Left renal pelvis (tissue), 4 donors: ENCODE results near the gene TIMM13. TPM values are rescaled to one million over a fixed set of nuclear protein-coding genes. Genes with fewer than 3 reads are reported as not detected.
"Not testable (repeated sequence)": the region's sequence is repeated elsewhere in the genome, so short reads cannot be mapped to it uniquely, and the experiment has no call there.

Source experiments
- DNase-seq, 4 donors: peaks; one replicate each; pipeline ENCODE4 v3.0.0-alpha.2; 2013; ENCODE audit warnings: low read depth in 4 of 4, low spot score in 3 of 4
- polyA plus RNA-seq, 4 donors: library from polyadenylated mRNA; unstranded; fragments of 120-200 nt; gene quantifications; one replicate each; pipeline ENCODE4 v1.2.1, GENCODE V29; 2013; ENCODE audit not compliant: insufficient read length in 4 of 4

The TIMM13 gene
- polyA plus RNA-seq, 4 donors = 58.0 to 108 (median 62.2) TPM

GRCh38 chr19:2416321-2417097 is 10.9 kb downstream of the TIMM13 start:
- no peak for DNase-seq

GRCh38 chr19:2415973-2416319 is 11.4 kb downstream of the TIMM13 start:
- DNase-seq = no peak

- DNase-seq = no peak
Observed at GRCh38 chr19:2415281-2415972, 12.0 kb downstream of the TIMM13 start.

GRCh38 chr19:2413629-2414028 is 13.8 kb downstream of the TIMM13 start:
- DNase-seq = no peak

GRCh38 chr19:2413159-2413558 is 14.2 kb downstream of the TIMM13 start:
- no peak for DNase-seq

- DNase-seq = no peak
Observed at GRCh38 chr19:2412449-2412848, 14.9 kb downstream of the TIMM13 start.

GRCh38 chr19:2411709-2412108 is 15.7 kb downstream of the TIMM13 start:
- DNase-seq = no peak

GRCh38 chr19:2410023-2410422 is 17.4 kb downstream of the TIMM13 start:
- DNase-seq = no peak

GRCh38 chr19:2409352-2409912 is 18.0 kb downstream of the TIMM13 start:
- no peak for DNase-seq

- DNase-seq = no peak
Observed at GRCh38 chr19:2408247-2408646, 19.1 kb downstream of the TIMM13 start.

GRCh38 chr19:2399582-2399981 is 27.8 kb downstream of the TIMM13 start:
- no peak for DNase-seq

GRCh38 chr19:2398735-2399305 is 28.6 kb downstream of the TIMM13 start:
- DNase-seq = no peak

- not testable (repeated sequence) for DNase-seq
Observed at GRCh38 chr19:2397173-2397572, 30.2 kb downstream of the TIMM13 start.

- not testable (repeated sequence) for DNase-seq
Observed at GRCh38 chr19:2395293-2395829, 32.0 kb downstream of the TIMM13 start.

GRCh38 chr19:2394442-2395292 is 32.7 kb downstream of the TIMM13 start:
- no peak for DNase-seq

- no peak for DNase-seq
Observed at GRCh38 chr19:2394054-2394441, 33.3 kb downstream of the TIMM13 start.

GRCh38 chr19:2392899-2393298 is 34.5 kb downstream of the TIMM13 start:
- not testable (repeated sequence) for DNase-seq

GRCh38 chr19:2392366-2392765 is 35.0 kb downstream of the TIMM13 start:
- DNase-seq = no peak

GRCh38 chr19:2391118-2391725 is 36.2 kb downstream of the TIMM13 start:
- peak in 2 of 4 donors; percentile 36 to 43 for DNase-seq

GRCh38 chr19:2389594-2389993 is 37.8 kb downstream of the TIMM13 start:
- DNase-seq = no peak
